ENCODE data around the gene SMIM41. TPM values are rescaled to one million over a fixed set of nuclear protein-coding genes. Genes with fewer than 3 reads are reported as not detected.

The SMIM41 gene
- total and polyA plus RNA-seq, 10 of the 15 experiments (the other 5 are each of a cell fraction or from before 2014, with no cell fraction given): not detected

DNA sequence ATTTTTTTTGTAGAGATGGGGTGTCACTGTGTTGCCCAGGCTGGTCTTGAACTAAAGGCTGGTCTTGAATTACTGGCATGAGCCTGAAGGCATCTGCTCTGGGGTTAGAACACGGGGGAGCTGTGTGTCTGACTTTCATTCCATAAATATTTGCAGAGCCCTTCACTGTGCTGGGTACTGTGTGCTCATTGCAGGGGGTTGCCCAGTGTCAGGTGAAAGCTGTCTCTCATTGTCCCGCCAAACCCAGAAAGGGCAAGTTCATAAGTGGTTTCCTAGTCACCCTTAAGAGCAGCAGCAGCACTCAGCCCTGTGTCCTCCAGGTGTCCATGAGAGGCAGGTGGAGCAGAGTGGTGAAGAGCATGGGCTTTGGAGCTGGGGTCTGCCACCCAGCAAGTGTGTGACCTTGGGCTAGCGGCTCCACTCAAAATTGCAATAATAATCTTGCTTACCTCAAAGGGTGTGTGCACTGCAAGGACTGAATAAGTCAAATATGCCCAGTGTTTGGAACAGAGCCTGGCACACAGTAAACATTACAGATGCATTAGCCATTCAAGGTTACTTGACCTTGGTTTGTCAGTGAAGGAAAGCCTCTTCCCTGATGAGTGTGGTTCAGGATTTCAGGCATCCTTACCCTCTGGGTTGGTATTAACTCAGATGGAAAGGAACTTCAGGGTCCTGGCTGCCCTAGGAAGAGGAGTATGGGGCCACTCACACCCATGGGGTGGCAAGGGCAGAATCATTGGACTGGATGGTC lies 4.4 kb upstream of the SMIM41 start:
- DNase-seq (ENCODE audit: low read depth, low spot score): no peak
- Histone ChIP-seq H3K9me3 (replicated peaks; ENCODE audit: control insufficient read depth, insufficient read depth, low read length) (no peaks in the 10 kb centered on the region), H3K27ac (ENCODE audit: control insufficient read depth, insufficient read depth) (no peak overlapping the region; the same call in 1 of the 2 replicates), H4K20me1 (ENCODE audit: control insufficient read depth, insufficient read depth) (no peaks in the 10 kb centered on the region), H3K27me3 (replicated peaks in 1 of 2; ENCODE audit: control insufficient read depth in 2 of 2, insufficient read depth in 2 of 2, low read length in 1 of 2) (no peaks in the 10 kb centered on the region), H3K9ac (ENCODE audit: control insufficient read depth, insufficient read depth, low read length) (no peak overlapping the region), H3K4me3 (no peak overlapping the region), H3K4me1 (ENCODE audit: control insufficient read depth, insufficient read depth, low read length) (peaks cover 9% of the 10 kb centered on the region; the same call in 1 of the 2 replicates), H2AFZ (ENCODE audit: control insufficient read depth, low read depth, low read length) (no peak overlapping the region), H3K36me3 (ENCODE audit: control insufficient read depth in 2 of 2, insufficient read depth in 2 of 2, low read length in 1 of 2) (peaks cover 15 to 16% of the 10 kb centered on the region in 2 experiments), H3K79me2 (ENCODE audit: control insufficient read depth, insufficient read depth, low read length) (peaks cover 37% of the 10 kb centered on the region), H3K4me2 (ENCODE audit: control insufficient read depth, insufficient read depth) (0 out of 2 replicates have a peak overlapping the region, but pooled peaks have one; percentile 12)
- BruUV-seq (replicated peaks): no TSS peak
- RAD21 ChIA-PET (ENCODE audit: unreplicated experiment): interaction anchor here (2.0 kb wide), 1 partner anchor 50 kb away, joined by 5 read pairs; no protein-coding TSS in a partner anchor
- SMC1A ChIA-PET (ENCODE audit: uncharacterized antibody, unreplicated experiment): interaction anchor here (2.3 kb wide), 1 partner anchor 42 kb away, joined by 7 read pairs; no protein-coding TSS in a partner anchor
- no peak for ATAC-seq
- CTCF ChIA-PET: interaction anchor here (0.6 to 15.1 kb wide), 7 partner anchors 8 to 71 kb away, joined by 3 to 208 read pairs (median 6); no protein-coding TSS in a partner anchor
- POLR2A ChIA-PET: interaction anchor here (0.7 to 0.8 kb wide), 2 partner anchors 25 to 49 kb away, joined by 3 read pairs; no protein-coding TSS in a partner anchor
- in situ Hi-C loops (cut with MboI) (no loop called here), intact Hi-C loops (cut with micrococcal nuclease; ENCODE audit: unreplicated experiment) (no loop called here)
- 83% methylated on average over 3 of the region's 3 CpGs for WGBS (ENCODE audit: insufficient coverage, insufficient replicate concordance, low lambda C conversion rate, missing lambda C conversion rate)
- no peak for FAIRE-seq
- TF ChIP-seq HDAC2 (IDR thresholded peaks at IDR 0.05) (no peak), BCL11A (IDR thresholded peaks at IDR 0.05; ENCODE audit: low read depth, low read length) (no peak), NRF1 (conservative IDR thresholded peaks at IDR 0.05; ENCODE audit: low read depth, low read length) (no peak), MXI1 (IDR thresholded peaks at IDR 0.05; ENCODE audit: low read depth, low read length) (no peak), NR2C2 (IDR thresholded peaks at IDR 0.05; ENCODE audit: borderline replicate concordance, control insufficient read depth, insufficient read length, low read depth) (no peak), BACH1 (IDR thresholded peaks at IDR 0.05; ENCODE audit: borderline replicate concordance) (no peak), BMI1 (IDR thresholded peaks at IDR 0.05; ENCODE audit: borderline replicate concordance) (no peak), MTA2 (IDR thresholded peaks at IDR 0.05; ENCODE audit: low read depth) (no peak), ESRRA (IDR thresholded peaks at IDR 0.05; ENCODE audit: low read length) (no peak), PML (IDR thresholded peaks at IDR 0.05; ENCODE audit: low read length) (no peak), CEBPB (IDR thresholded peaks at IDR 0.05; ENCODE audit: borderline replicate concordance in 1 of 2, low read depth in 2 of 2, low read length in 2 of 2) (no peak)
- TF ChIP-seq, protein P1, sequence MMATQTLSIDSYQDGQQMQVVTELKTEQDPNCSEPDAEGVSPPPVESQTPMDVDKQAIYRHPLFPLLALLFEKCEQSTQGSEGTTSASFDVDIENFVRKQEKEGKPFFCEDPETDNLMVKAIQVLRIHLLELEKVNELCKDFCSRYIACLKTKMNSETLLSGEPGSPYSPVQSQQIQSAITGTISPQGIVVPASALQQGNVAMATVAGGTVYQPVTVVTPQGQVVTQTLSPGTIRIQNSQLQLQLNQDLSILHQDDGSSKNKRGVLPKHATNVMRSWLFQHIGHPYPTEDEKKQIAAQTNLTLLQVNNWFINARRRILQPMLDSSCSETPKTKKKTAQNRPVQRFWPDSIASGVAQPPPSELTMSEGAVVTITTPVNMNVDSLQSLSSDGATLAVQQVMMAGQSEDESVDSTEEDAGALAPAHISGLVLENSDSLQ (IDR thresholded peaks at IDR 0.05): no peak
- TF ChIP-seq, protein P2, sequence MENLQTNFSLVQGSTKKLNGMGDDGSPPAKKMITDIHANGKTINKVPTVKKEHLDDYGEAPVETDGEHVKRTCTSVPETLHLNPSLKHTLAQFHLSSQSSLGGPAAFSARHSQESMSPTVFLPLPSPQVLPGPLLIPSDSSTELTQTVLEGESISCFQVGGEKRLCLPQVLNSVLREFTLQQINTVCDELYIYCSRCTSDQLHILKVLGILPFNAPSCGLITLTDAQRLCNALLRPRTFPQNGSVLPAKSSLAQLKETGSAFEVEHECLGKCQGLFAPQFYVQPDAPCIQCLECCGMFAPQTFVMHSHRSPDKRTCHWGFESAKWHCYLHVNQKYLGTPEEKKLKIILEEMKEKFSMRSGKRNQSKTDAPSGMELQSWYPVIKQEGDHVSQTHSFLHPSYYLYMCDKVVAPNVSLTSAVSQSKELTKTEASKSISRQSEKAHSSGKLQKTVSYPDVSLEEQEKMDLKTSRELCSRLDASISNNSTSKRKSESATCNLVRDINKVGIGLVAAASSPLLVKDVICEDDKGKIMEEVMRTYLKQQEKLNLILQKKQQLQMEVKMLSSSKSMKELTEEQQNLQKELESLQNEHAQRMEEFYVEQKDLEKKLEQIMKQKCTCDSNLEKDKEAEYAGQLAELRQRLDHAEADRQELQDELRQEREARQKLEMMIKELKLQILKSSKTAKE (IDR thresholded peaks at IDR 0.05; ENCODE audit: low read depth, poor library complexity, severe bottlenecking): no peak
- TF ChIP-seq, protein P3, sequence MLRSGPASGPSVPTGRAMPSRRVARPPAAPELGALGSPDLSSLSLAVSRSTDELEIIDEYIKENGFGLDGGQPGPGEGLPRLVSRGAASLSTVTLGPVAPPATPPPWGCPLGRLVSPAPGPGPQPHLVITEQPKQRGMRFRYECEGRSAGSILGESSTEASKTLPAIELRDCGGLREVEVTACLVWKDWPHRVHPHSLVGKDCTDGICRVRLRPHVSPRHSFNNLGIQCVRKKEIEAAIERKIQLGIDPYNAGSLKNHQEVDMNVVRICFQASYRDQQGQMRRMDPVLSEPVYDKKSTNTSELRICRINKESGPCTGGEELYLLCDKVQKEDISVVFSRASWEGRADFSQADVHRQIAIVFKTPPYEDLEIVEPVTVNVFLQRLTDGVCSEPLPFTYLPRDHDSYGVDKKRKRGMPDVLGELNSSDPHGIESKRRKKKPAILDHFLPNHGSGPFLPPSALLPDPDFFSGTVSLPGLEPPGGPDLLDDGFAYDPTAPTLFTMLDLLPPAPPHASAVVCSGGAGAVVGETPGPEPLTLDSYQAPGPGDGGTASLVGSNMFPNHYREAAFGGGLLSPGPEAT (IDR thresholded peaks at IDR 0.05; ENCODE audit: low read depth): no peak
- TF ChIP-seq, protein P4, sequence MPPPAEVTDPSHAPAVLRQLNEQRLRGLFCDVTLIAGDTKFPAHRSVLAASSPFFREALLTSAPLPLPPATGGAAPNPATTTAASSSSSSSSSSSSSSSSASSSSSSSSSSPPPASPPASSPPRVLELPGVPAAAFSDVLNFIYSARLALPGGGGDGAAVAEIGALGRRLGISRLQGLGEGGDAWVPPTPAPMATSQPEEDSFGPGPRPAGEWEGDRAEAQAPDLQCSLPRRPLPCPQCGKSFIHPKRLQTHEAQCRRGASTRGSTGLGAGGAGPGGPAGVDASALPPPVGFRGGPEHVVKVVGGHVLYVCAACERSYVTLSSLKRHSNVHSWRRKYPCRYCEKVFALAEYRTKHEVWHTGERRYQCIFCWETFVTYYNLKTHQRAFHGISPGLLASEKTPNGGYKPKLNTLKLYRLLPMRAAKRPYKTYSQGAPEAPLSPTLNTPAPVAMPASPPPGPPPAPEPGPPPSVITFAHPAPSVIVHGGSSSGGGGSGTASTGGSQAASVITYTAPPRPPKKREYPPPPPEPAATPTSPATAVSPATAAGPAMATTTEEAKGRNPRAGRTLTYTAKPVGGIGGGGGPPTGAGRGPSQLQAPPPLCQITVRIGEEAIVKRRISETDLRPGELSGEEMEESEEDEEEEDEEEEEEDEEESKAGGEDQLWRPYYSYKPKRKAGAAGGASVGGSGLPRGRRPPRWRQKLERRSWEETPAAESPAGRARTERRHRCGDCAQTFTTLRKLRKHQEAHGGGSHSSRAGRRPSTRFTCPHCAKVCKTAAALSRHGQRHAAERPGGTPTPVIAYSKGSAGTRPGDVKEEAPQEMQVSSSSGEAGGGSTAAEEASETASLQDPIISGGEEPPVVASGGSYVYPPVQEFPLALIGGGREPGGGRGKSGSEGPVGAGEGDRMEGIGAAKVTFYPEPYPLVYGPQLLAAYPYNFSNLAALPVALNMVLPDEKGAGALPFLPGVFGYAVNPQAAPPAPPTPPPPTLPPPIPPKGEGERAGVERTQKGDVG (CRISPR knock-in tag; IDR thresholded peaks at IDR 0.05): no peak
